ENCODE results near the gene AMMECR1L. TPM values are rescaled to one million over a fixed set of nuclear protein-coding genes. Genes with fewer than 3 reads are reported as not detected.
"Not testable (repeated sequence)": the region's sequence is repeated elsewhere in the genome, so short reads cannot be mapped to it uniquely, and the experiment has no call there.

Gene AMMECR1L
- total and polyA plus RNA-seq, 2 of the 4 experiments (the other 2 are of a cell fraction) = 13.4 to 14.0 TPM

- H2BK20ac ChIP-seq (ENCODE audit: low read depth, low read length); BruUV-seq (replicated peaks); H3K4me1 ChIP-seq (ENCODE audit: control insufficient read depth, insufficient read depth, low read length); H3K14ac ChIP-seq (replicated peaks; ENCODE audit: low read depth, low read length); H2BK120ac ChIP-seq (ENCODE audit: low read depth, low read length); H3K9me3 ChIP-seq (ENCODE audit: control insufficient read depth, insufficient read depth, low read length); H2AK9ac ChIP-seq (replicated peaks; ENCODE audit: low read depth, low read length, poor library complexity); H3K27me3 ChIP-seq (ENCODE audit: control insufficient read depth, insufficient read depth, low read length); H3K23ac ChIP-seq (ENCODE audit: low read depth, low read length); dilution Hi-C loops (cut with HindIII; ENCODE audit: low sequenced_read_pairs, unreplicated experiment); H3K9me1 ChIP-seq (ENCODE audit: insufficient read depth, low read length); H2BK15ac ChIP-seq (ENCODE audit: low read depth, low read length); H3K56ac ChIP-seq (ENCODE audit: extremely low read depth, insufficient read depth, low read length); H3K18ac ChIP-seq (ENCODE audit: low read depth, low read length); H2AK5ac ChIP-seq (ENCODE audit: low read depth, low read length); H3K36me3 ChIP-seq (ENCODE audit: control insufficient read depth, insufficient read depth, low read length); H4K91ac ChIP-seq (ENCODE audit: insufficient read depth, low read depth, low read length); DNase-seq; intact Hi-C loops (cut with micrococcal nuclease); CTCF ChIA-PET: not testable (repeated sequence)
- Histone ChIP-seq H3K9ac (ENCODE audit: low read depth, low read length) (peak overlapping the region; percentile 92), H3K4ac (ENCODE audit: low read depth, low read length) (0 out of 2 replicates have a peak overlapping the region, but pooled peaks have one; percentile 60), H2AFZ (replicated peaks; ENCODE audit: low read length, poor library complexity) (peak overlapping the region; percentile 83), H3K27ac (ENCODE audit: insufficient read depth, low read length) (peak overlapping the region; percentile 94), H2BK5ac (ENCODE audit: low read depth, low read length, poor library complexity, severe bottlenecking) (peak overlapping the region; percentile 90), H3K4me2 (ENCODE audit: low read depth, low read length) (peak overlapping the region; percentile 65; the same call in 1 of the 2 replicates), H4K20me1 (ENCODE audit: insufficient read depth, low read length) (peaks cover 18% of the 10 kb centered on the region; the same call in 1 of the 2 replicates), H4K5ac (ENCODE audit: low read depth, low read length) (peak overlapping the region; percentile 93), H3K4me3 (ENCODE audit: insufficient read depth, low read depth, low read length) (peak overlapping the region; percentile 95), H4K8ac (ENCODE audit: low read depth in 2 of 2, low read length in 2 of 2) (peak overlapping the region in 1 of 2 experiments; percentile 52; a peak in 2 of 4 replicates), H3K79me1 (ENCODE audit: low read depth in 1 of 2, low read length in 2 of 2) (peaks cover 6 to 42% of the 10 kb centered on the region in 2 experiments; a peak in 3 of 4 replicates)
- peak; percentile 15 for ATAC-seq (ENCODE audit: low read depth)
- POLR2A ChIA-PET (ENCODE audit: unreplicated experiment) = interaction anchor here (1.5 kb wide), 1 partner anchor 14 kb away, joined by 4 read pairs; no protein-coding TSS in a partner anchor
- WGBS, 2 experiments (ENCODE audit: extremely low coverage in 2 of 2, insufficient read length in 1 of 2) = no CpG with 5 or more reads among the region's 32 CpGs
- in situ Hi-C loops (cut with MboI; ENCODE audit: low sequenced_read_pairs) = loop anchor here (25.0 kb wide), 1 partner anchor 426 kb away; the partner anchor contains the start of gene HS6ST1
Measured at GRCh38 chr2:127886593-127886935, 808 bp upstream of the AMMECR1L start.

GRCh38 chr2:127884861-127885740 lies 655 bp downstream of the AMMECR1L start:
- peak overlapping the region; percentile 92 for H3K4me2 ChIP-seq (ENCODE audit: low read depth, low read length)
- peak overlapping the region; percentile 34 for H3K23ac ChIP-seq (ENCODE audit: low read depth, low read length)
- H2BK15ac ChIP-seq (ENCODE audit: low read depth, low read length); H4K5ac ChIP-seq (ENCODE audit: low read depth, low read length); intact Hi-C loops (cut with micrococcal nuclease); H3K9me3 ChIP-seq (ENCODE audit: control insufficient read depth, insufficient read depth, low read length); H3K9me1 ChIP-seq (ENCODE audit: insufficient read depth, low read length); H3K4me1 ChIP-seq (ENCODE audit: control insufficient read depth, insufficient read depth, low read length); H3K27me3 ChIP-seq (ENCODE audit: control insufficient read depth, insufficient read depth, low read length); dilution Hi-C loops (cut with HindIII; ENCODE audit: low sequenced_read_pairs, unreplicated experiment); H3K36me3 ChIP-seq (ENCODE audit: control insufficient read depth, insufficient read depth, low read length); BruUV-seq (replicated peaks); DNase-seq; H2BK20ac ChIP-seq (ENCODE audit: low read depth, low read length): not testable (repeated sequence)
- peaks cover 11 to 56% of the 10 kb centered on the region in 2 experiments; a peak in 3 of 4 replicates for H3K79me1 ChIP-seq (ENCODE audit: low read depth in 1 of 2, low read length in 2 of 2)
- ChIA-PET CTCF (interaction anchor here (0.9 kb wide), 1 partner anchor 151 kb away, joined by 3 read pairs; no protein-coding TSS in a partner anchor), POLR2A (ENCODE audit: unreplicated experiment) (interaction anchor here (0.7 to 1.1 kb wide), 2 partner anchors 11 to 76 kb away, joined by 5 to 8 read pairs; no protein-coding TSS in a partner anchor)
- H3K9ac ChIP-seq (ENCODE audit: low read depth, low read length) = peak overlapping the region; percentile 84
- peak overlapping the region; percentile 46 for H2AFZ ChIP-seq (replicated peaks; ENCODE audit: low read length, poor library complexity)
- ATAC-seq (ENCODE audit: low read depth) = peak; percentile 34
- H4K91ac ChIP-seq (ENCODE audit: insufficient read depth, low read depth, low read length) = peak overlapping the region; percentile 50; the same call in 1 of the 2 replicates
- peak overlapping the region; percentile 53 for H3K4me3 ChIP-seq (ENCODE audit: insufficient read depth, low read depth, low read length)
- H3K27ac ChIP-seq (ENCODE audit: insufficient read depth, low read length) = peak overlapping the region; percentile 91
- H4K20me1 ChIP-seq (ENCODE audit: insufficient read depth, low read length) = peaks cover 32% of the 10 kb centered on the region
- peak overlapping the region; percentile 19; the same call in 1 of the 2 replicates for H2BK120ac ChIP-seq (ENCODE audit: low read depth, low read length)
- H2AK9ac ChIP-seq (replicated peaks; ENCODE audit: low read depth, low read length, poor library complexity) = peak overlapping the region; percentile 38
- H3K14ac ChIP-seq (replicated peaks; ENCODE audit: low read depth, low read length) = peak overlapping the region; percentile 75
- H3K4ac ChIP-seq (ENCODE audit: low read depth, low read length) = peak overlapping the region; percentile 82
- peak overlapping the region; percentile 76 for H2AK5ac ChIP-seq (ENCODE audit: low read depth, low read length)
- peak overlapping the region; percentile 19 for H3K18ac ChIP-seq (ENCODE audit: low read depth, low read length)
- no CpG with 5 or more reads among the region's 61 CpGs for WGBS, 2 experiments (ENCODE audit: extremely low coverage in 2 of 2, insufficient read length in 1 of 2)
- peak overlapping the region; percentile 40; the same call in 1 of the 2 replicates for H3K56ac ChIP-seq (ENCODE audit: extremely low read depth, insufficient read depth, low read length)
- H4K8ac ChIP-seq (ENCODE audit: low read depth in 2 of 2, low read length in 2 of 2) = peak overlapping the region; percentile 42 to 52; a peak in 3 of 4 replicates
- in situ Hi-C loops (cut with MboI; ENCODE audit: low sequenced_read_pairs) = loop anchor here (25.0 kb wide), 1 partner anchor 427 kb away; the partner anchor contains the start of gene HS6ST1
- peak overlapping the region; percentile 76 for H2BK5ac ChIP-seq (ENCODE audit: low read depth, low read length, poor library complexity, severe bottlenecking)

Data from IMR-90 (cell line).